DND-41 (cell line): ENCODE data around the gene TRIM51.
"Not testable (repeated sequence)": the region's sequence is repeated elsewhere in the genome, so short reads cannot be mapped to it uniquely, and the experiment has no call there.

Experiments used
- CTCF ChIP-seq: IDR thresholded peaks from 2 replicates; pipeline ENCODE4 v1.5.1; 2012; ENCODE audit warnings: borderline replicate concordance, low read length, moderate library complexity, mild to moderate bottlenecking; ENCODE audit not compliant: poor library complexity, severe bottlenecking; ENCODE audit errors: extremely low read depth
- EZH2 ChIP-seq: IDR thresholded peaks from 3 replicates; pipeline ENCODE4 v1.6.1; 2012; ENCODE audit warnings: borderline replicate concordance, low read depth, mild to moderate bottlenecking, moderate library complexity, low read length, inconsistent platforms; ENCODE audit not compliant: severe bottlenecking

GRCh38 chr11:55885481-55885880, 2.4 kb downstream of the TRIM51 start:
- TF ChIP-seq CTCF, EZH2: not testable (repeated sequence)
